ENCODE measurements around the gene CC2D2A.

CC2D2A gene

DNA sequence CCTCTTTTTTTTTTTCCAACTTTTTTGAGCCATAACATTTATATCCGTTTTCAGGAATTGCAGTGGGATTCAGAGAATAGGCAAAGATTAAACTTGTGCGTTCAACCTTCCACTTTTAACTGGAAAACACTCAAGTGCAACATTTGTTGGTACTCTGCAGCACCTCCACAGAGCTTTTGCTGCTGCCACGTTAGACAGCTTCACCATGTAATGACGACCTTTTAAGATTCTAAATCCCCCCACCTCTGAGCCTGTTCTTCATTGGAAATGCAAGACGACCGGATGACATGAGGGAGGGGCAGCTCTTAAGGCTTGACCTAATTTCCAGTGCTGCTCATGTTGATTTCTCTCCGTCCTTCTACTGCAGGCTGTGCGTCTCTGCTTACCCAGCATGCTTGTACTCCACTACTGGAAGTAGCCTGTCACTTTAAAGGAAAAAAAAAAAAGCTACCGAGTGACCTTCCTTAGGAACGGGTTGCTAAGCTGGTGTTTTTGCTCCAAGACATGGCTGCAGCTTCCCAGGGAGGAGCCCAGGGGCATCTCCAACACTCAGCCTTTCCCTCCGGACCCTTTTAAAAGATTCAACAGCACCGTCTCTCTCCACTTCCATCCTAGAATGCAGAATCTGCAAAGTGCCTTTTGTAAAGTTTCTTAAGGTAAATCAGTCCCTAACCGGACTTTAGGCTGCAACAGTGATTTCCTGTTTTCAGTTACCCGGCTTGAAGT, at the start of gene CC2D2A:
Gene CC2D2A, plus strand, starts transcription at position 481 of the 726 bp plus-strand sequence. CDS start 6,051 bp downstream, outside the sequence.
- no peak for DNase-seq

- no peak for DNase-seq
Observed at GRCh38 chr4:15420642-15421041, 49.0 kb upstream of the CC2D2A start.

DNA sequence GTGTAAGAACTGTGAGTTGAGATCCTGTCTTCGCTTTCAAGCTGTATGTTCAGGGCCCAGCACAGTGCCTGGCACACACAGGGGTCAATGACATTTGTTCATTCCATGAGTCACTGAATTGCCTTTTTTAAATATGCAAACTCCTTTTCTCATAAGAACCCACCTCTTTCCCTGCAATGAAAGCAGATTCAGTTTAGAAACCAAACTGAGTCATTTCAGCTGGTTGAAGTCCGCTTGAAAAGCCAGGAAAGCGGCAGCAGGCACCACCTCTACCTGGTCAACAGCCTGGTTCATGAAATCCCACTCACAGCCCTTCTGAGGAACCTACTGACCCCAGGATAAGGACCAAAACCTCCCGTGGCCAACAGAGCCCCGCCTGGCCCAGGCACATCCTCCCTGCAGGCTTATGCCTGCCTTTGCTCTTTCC, 46.4 kb upstream of the CC2D2A start:
- no peak for DNase-seq

- no peak for DNase-seq
Observed at GRCh38 chr4:15425520-15425919, 44.2 kb upstream of the CC2D2A start.

- no peak for DNase-seq
Observed at GRCh38 chr4:15427161-15427560, 42.5 kb upstream of the CC2D2A start.

- no peak for DNase-seq
Observed at GRCh38 chr4:15427701-15428100, 42.0 kb upstream of the CC2D2A start, which contains the start of gene C1QTNF7. C1QTNF7 (plus strand) TSS chr4:15428033; CDS start chr4:15435744, 7,711 bp downstream.

DNA sequence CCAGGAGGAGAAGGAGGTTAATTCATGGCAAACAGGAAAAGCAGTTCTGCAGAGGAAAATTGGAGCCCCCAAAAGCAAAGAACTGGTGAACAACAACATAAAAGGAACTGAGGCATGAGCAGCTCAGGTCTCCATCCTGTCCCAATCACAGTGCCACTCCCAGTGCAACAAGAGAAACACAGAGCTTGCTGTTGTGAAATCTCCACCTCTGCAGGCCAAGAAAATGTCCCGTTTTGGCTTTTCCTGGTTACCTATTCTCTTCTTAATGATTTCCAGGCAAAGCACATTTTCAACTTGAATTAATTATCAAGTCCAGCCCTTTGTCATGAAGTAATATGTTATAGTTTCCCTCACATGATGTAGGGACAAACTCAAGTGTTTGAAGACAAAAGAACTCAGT, 41.1 kb upstream of the CC2D2A start:
- no peak for DNase-seq

GRCh38 chr4:15434091-15434490, 35.6 kb upstream of the CC2D2A start:
- DNase-seq: no peak

DNA sequence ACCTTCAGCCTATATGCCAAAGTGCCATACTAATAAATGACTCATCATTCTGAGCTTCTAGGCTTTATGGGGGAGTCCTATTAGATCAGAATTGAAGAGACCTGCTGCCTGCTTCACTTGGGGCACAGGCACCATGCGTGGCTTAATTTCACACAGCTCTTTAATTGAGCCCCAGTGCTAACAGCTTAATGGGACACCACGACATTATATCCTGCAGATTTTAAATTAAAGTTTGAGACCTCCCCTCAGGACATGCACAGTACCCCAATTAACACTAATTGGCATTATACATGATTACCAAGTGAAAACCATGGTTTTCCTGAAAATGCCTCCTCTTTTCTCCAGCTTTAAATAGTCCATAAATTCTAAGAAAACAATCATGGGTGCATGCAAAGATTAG, 35.0 kb upstream of the CC2D2A start:
- no peak for DNase-seq

DNA sequence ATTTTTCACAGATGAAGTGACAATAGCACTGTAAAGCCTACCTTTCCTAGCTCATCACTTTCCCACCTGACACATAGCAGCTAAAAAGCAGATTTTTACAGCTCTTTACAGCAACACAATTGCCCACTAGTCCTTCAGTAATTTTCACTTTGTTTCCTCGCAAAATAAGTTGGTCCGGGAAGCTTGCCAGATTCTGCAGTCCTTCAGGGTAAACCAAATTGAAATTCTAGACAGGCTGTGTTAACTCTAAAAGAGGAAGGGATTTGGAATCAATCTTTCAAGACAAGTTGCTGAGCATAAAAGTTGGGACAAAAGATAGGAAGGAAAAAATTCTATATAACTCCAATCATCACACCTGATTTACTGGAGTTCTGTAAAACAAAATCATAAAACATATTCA, 33.2 kb upstream of the CC2D2A start:
- peak; percentile 16 for DNase-seq

GRCh38 chr4:15438939-15439524, 30.6 kb upstream of the CC2D2A start:
- peak; percentile 67 for DNase-seq

GRCh38 chr4:15443371-15444160, 26.1 kb upstream of the CC2D2A start:
- no peak for DNase-seq

GRCh38 chr4:15444276-15444675, 25.4 kb upstream of the CC2D2A start:
- DNase-seq: no peak

DNA sequence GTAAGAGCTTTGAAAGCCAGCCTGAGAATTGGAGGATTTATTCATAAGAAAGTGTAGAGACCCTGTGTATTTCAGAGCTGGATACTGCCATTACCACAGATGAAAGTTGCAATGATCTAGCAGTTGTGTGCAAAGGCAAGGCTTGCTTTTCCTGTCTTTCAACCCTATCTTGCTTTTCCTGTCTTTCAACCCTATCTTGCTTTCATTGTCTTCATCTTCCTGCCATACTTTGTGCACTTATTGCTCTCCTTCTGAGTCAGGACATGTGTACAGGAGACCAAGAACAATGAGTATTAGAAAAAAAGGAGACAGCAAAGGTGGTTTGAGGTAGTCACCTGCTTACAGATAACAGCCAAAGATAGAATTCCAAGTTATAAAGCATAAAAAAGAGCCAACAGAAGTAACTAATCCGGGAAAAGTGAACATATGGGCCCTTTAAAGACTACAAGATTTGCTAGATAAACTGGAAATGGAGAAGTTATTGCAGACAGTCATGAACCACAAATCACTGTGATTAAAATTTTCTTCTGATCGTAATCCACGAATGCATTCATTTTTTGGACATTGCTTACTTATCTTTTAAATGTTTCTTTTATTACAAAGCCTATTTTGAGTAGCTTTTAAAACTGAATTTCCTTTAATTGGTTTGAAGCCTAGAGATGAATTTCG, 24.7 kb upstream of the CC2D2A start:
- no peak for DNase-seq

GRCh38 chr4:15451181-15451865, 18.4 kb upstream of the CC2D2A start:
- DNase-seq: peak; percentile 76

- peak; percentile 22 for DNase-seq
Observed at GRCh38 chr4:15451866-15452765, 17.6 kb upstream of the CC2D2A start.

DNA sequence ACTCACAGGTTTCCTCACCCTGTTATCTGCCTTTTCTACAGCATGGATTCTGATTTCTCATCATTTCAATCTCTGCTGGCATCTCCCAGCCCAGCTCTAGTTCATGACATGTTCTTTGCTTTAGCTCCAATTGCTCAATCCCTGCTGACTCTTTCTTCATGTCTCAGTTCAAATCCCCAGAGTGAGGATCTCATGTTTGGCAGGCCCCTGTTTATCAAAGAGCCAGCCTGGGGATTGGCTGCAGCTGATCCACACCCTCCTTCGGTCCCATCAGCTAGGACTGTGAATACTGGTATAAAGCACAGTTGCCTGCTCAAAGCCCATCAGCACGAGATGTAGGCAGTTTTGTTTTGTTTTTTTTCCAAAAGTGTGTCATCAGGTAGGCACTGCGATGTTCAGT, 14.4 kb upstream of the CC2D2A start:
- DNase-seq: peak; percentile 37

DNA sequence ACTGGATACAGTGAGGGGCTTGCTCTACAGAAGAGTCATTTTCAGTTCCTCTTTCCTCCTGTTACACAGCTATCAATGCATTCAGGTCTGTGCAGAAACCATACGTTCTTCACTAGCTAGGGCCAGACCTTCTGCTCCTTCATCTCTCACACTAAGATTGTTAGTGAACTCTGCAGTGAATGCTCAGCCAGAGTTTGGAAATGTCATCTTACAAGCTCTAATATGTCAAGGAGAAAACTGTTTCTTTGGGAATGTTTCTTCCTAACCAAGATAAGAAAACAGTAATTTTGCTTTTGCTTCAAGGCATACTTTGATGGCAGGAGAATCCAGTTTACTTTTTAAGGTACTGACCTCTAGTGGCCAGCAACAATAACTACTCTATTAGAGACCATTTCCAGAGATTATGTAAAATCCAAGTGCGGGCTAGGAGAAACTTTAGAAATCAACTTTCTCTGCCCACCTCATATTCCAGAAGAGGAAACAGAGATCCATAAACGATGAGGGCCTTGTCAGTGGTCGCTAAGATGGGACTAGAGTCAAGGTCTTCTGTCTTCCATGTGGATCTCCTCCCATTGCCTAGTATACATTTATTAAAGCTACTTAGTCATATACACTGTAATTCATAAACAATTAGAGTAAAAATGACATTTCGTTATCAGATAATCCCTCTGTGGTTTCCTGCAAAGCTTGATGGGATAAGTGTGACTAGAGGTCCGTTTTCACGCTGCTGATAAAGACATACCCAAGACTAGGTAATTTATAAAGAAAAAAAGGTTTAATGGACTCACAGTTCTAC, 12.1 kb upstream of the CC2D2A start:
- DNase-seq: peak; percentile 69

DNA sequence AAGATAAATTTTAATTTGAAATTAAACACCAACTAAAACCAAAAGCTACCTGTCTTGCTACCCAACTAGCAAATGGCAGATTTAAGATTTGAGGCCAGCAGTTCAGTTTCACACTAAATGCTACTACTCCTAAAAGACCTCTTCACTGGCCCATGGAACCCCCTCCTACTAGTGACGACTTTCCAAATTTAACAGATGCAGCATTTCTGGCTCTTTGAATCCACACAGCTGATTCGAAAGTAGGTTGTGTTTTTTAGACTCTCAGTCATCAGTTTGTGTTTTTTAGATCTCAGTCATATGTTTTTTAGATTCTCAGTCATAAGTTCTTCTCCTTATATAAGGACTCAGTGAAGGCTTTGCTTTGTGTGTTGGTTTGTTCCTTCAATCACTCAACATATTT, 11.1 kb upstream of the CC2D2A start:
- no peak for DNase-seq

GRCh38 chr4:15459706-15460105, 10.0 kb upstream of the CC2D2A start:
- no peak for DNase-seq

DNA sequence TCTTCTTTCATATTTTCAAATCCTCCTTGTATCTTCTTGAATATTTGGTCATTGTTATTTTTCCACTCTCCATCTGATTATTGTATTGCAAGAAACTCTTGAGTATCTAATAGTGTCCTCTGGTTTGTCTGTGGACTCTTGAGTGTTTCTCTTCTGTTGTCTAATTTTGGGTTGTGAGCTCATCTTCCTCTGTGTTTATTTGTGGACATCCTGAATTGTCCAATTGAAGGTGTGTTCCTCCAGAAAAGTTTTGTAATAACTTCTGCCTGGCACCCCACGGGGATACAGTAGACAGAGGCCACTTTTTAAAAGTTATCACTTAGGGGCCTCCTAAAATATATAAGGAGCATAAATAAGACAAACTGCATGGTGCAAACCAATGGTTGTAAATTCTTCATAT, 3.1 kb upstream of the CC2D2A start:
- DNase-seq: no peak
